Astrocyte (in vitro differentiated cells and primary cell): ENCODE results near the gene GPS2. TPM values are rescaled to one million over a fixed set of nuclear protein-coding genes. Genes with fewer than 3 reads are reported as not detected.

Experiments
- DNase-seq: peaks from one replicate; pipeline ENCODE4 v3.0.0-alpha.2; 2010; ENCODE audit warnings: low read depth
- FAIRE-seq: peaks from 2 replicates; lab custom pipeline; 2011; peaks lifted over from hg19 to GRCh38; lab: Jason Lieb, UNC
- H2AFZ ChIP-seq: 2 replicates; pipeline ENCODE4 v1.6.0; 2012; ENCODE audit warnings: low read depth, low read length, inconsistent platforms
- H3K27ac ChIP-seq: 2 replicates; pipeline ENCODE4 v1.5.1; 2011; ENCODE audit warnings: low read depth, low read length, inconsistent platforms
- H3K27me3 ChIP-seq: 2 replicates; pipeline ENCODE4 v1.6.0; 2011; ENCODE audit warnings: low read length, inconsistent platforms; ENCODE audit not compliant: insufficient read depth
- H3K36me3 ChIP-seq: 2 replicates; pipeline ENCODE4 v1.5.1; 2011; ENCODE audit warnings: low read length, inconsistent platforms; ENCODE audit not compliant: insufficient read depth
- H3K4me1 ChIP-seq: 2 replicates; pipeline ENCODE4 v1.5.1; 2011; ENCODE audit warnings: low read length, inconsistent platforms; ENCODE audit not compliant: insufficient read depth
- H3K4me2 ChIP-seq: 2 replicates; pipeline ENCODE4 v1.6.0; 2012; ENCODE audit warnings: low read length, inconsistent platforms
- H3K4me3 ChIP-seq: 2 replicates; pipeline ENCODE4 v1.5.1; 2011; ENCODE audit warnings: low read depth, mild to moderate bottlenecking, low read length, inconsistent platforms; ENCODE audit not compliant: insufficient read depth
- H3K79me2 ChIP-seq: 2 replicates; pipeline ENCODE4 v1.6.0; 2012; ENCODE audit warnings: mild to moderate bottlenecking, low read length, inconsistent platforms; ENCODE audit not compliant: insufficient read depth
- H3K9ac ChIP-seq: 2 replicates; pipeline ENCODE4 v1.6.0; 2012; ENCODE audit warnings: mild to moderate bottlenecking, low read length, inconsistent platforms
- H3K9me3 ChIP-seq: 2 replicates; pipeline ENCODE4 v1.5.1; 2012; ENCODE audit warnings: low read depth, mild to moderate bottlenecking, low read length, inconsistent platforms; ENCODE audit not compliant: insufficient read depth
- H4K20me1 ChIP-seq: 2 replicates; pipeline ENCODE4 v1.6.0; 2012; ENCODE audit warnings: low read length, inconsistent platforms; ENCODE audit not compliant: insufficient read depth
- H3K27ac Mint-ChIP-seq: one replicate; pipeline ENCODE4 v1.8.0; 2021; ENCODE audit warnings: mild to moderate bottlenecking, mixed read lengths; ENCODE audit not compliant: unreplicated experiment
- H3K27me3 Mint-ChIP-seq: one replicate; pipeline ENCODE4 v1.8.0; 2021; ENCODE audit warnings: low read depth, mixed read lengths; ENCODE audit not compliant: unreplicated experiment
- H3K36me3 Mint-ChIP-seq: one replicate; pipeline ENCODE4 v1.8.0; 2021; ENCODE audit warnings: low read depth, mixed read lengths; ENCODE audit not compliant: unreplicated experiment
- H3K4me1 Mint-ChIP-seq: one replicate; pipeline ENCODE4 v1.8.0; 2021; ENCODE audit warnings: low read depth, mixed read lengths; ENCODE audit not compliant: unreplicated experiment
- H3K4me3 Mint-ChIP-seq: one replicate; pipeline ENCODE4 v1.8.0; 2021; ENCODE audit warnings: mild to moderate bottlenecking, moderate library complexity, mixed read lengths; ENCODE audit not compliant: unreplicated experiment
- H3K9me3 Mint-ChIP-seq: one replicate; pipeline ENCODE4 v1.8.0; 2021; ENCODE audit warnings: mild to moderate bottlenecking, mixed read lengths; ENCODE audit not compliant: unreplicated experiment
- CTCF ChIP-seq: IDR thresholded peaks from 2 replicates; pipeline ENCODE4 v1.5.1; 2011; ENCODE audit warnings: low read depth, mild to moderate bottlenecking, inconsistent platforms, low read length, moderate library complexity; ENCODE audit not compliant: insufficient read depth
- EZH2 ChIP-seq: IDR thresholded peaks from 2 replicates; pipeline ENCODE4 v1.6.1; 2012; ENCODE audit warnings: mild to moderate bottlenecking, low read length, inconsistent platforms; ENCODE audit not compliant: insufficient read depth
- total RNA-seq: library from RNA; stranded (reverse); gene quantifications from 2 replicates; pipeline ENCODE4 v1.2.1, GENCODE V29; 2021

GPS2 gene
- total RNA-seq, 1 donor from 2014 or later = 49.8 TPM

DNA sequence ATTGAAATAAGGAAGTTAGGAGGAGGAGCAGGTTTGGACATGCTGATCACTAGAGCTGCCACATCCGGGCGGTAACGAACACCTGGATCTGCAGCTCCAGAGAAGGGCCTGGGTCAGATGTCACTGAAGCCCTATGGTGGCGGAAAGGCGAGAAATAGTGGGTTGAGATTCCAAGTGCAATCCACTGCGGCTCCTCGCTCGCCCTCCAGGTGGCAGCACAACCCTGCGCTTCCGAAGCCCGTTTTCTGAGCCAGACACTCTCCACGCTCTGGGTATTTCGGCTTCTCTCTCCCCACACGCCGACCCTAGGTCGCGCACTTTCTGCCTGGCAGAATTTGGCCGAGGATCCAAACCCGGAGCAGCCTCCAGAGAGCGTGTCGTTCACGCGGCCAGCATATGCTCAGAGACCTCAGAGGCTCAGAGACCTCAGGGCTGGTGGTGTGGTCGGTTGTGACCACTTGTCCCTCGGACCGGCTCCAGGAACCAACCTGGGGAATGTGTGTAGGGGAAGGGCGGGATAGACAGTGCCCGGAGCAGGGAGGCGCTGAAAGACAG lies 34.6 kb downstream of the GPS2 start:
- FAIRE-seq = peak; percentile 55

GRCh38 chr17:7279448-7279847 lies 35.7 kb downstream of the GPS2 start:
- Mint-ChIP-seq H3K4me1 (no peaks in the 10 kb centered on the region), H3K27ac (no peak overlapping the region), H3K4me3 (no peak overlapping the region), H3K27me3 (peaks cover 27% of the 10 kb centered on the region), H3K9me3 (no peaks in the 10 kb centered on the region), H3K36me3 (no peaks in the 10 kb centered on the region)
- Histone ChIP-seq H3K79me2 (no peaks in the 10 kb centered on the region), H3K27me3 (peaks cover 12% of the 10 kb centered on the region), H3K36me3 (no peaks in the 10 kb centered on the region), H2AFZ (no peak overlapping the region), H3K4me3 (no peak overlapping the region), H3K9me3 (no peaks in the 10 kb centered on the region), H3K4me1 (peaks cover 14% of the 10 kb centered on the region), H3K9ac (no peak overlapping the region), H3K27ac (no peak overlapping the region), H3K4me2 (no peak overlapping the region), H4K20me1 (no peaks in the 10 kb centered on the region)
- FAIRE-seq (no peak), DNase-seq (no peak)
- TF ChIP-seq CTCF = no peak
- TF ChIP-seq EZH2 = no peak

More for the DNA sequence above, 34.6 kb downstream of the GPS2 start:
- Histone ChIP-seq H3K36me3 (no peaks in the 10 kb centered on the region), H3K4me2 (peak overlapping the region; percentile 97), H3K9ac (peak overlapping the region; percentile 59), H3K9me3 (no peaks in the 10 kb centered on the region), H2AFZ (peak overlapping the region; percentile 90), H3K27me3 (peaks cover 16% of the 10 kb centered on the region), H4K20me1 (no peaks in the 10 kb centered on the region), H3K27ac (peak overlapping the region; percentile 35), H3K79me2 (no peaks in the 10 kb centered on the region), H3K4me3 (peak overlapping the region; percentile 53), H3K4me1 (peaks cover 14% of the 10 kb centered on the region)
- Mint-ChIP-seq H3K27me3 (peaks cover 35% of the 10 kb centered on the region), H3K4me1 (no peaks in the 10 kb centered on the region), H3K4me3 (peak overlapping the region; percentile 78), H3K9me3 (no peaks in the 10 kb centered on the region), H3K36me3 (no peaks in the 10 kb centered on the region), H3K27ac (peak overlapping the region; percentile 66)
- peak; percentile 35 for DNase-seq
- TF ChIP-seq CTCF (peak; percentile 91), EZH2 (no peak)

GRCh38 chr17:7266784-7267183 lies 48.4 kb downstream of the GPS2 start:
- no peak overlapping the region for H2AFZ ChIP-seq
- Mint-ChIP-seq H3K4me3 (no peak overlapping the region), H3K36me3 (no peaks in the 10 kb centered on the region), H3K9me3 (peaks cover 3% of the 10 kb centered on the region), H3K27ac (peak overlapping the region; percentile 59), H3K27me3 (peaks cover 12% of the 10 kb centered on the region), H3K4me1 (peaks cover 3% of the 10 kb centered on the region)
- H3K9ac ChIP-seq = no peak overlapping the region
- no peak overlapping the region for H3K4me2 ChIP-seq
- no peaks in the 10 kb centered on the region for H3K79me2 ChIP-seq
- H3K4me1 ChIP-seq = peaks cover 7% of the 10 kb centered on the region
- no peaks in the 10 kb centered on the region for H3K9me3 ChIP-seq
- peak; percentile 4 for DNase-seq
- H3K27ac ChIP-seq = no peak overlapping the region
- TF ChIP-seq CTCF (no peak), EZH2 (no peak)
- H4K20me1 ChIP-seq = no peaks in the 10 kb centered on the region
- peaks cover 13% of the 10 kb centered on the region for H3K27me3 ChIP-seq
- H3K4me3 ChIP-seq = no peak overlapping the region
- no peak for FAIRE-seq
- no peaks in the 10 kb centered on the region for H3K36me3 ChIP-seq
